Liver (tissue), 3 donors: ENCODE measurements around the gene ACTN3.

Experiments used
- ATF3 ChIP-seq: IDR thresholded peaks from 2 replicates; pipeline ENCODE4 v1.6.1; 2016; ENCODE audit warnings: antibody characterized with exemption
- CTCF ChIP-seq: fragments of 150-350 bp; IDR thresholded peaks from 2 replicates; pipeline ENCODE4 v1.5.1; 2017; ENCODE audit warnings: improper control_type of control experiment, low read depth, low read length; ENCODE audit not compliant: missing input control
- EGR1 ChIP-seq, 2 donors: IDR thresholded peaks; 2 replicates each; pipeline ENCODE4 v1.6.1; 2016 to 2018; ENCODE audit warnings: antibody characterized with exemption in 2 of 2, low read depth in 2 of 2
- FOXA1 ChIP-seq: IDR thresholded peaks from 2 replicates; pipeline ENCODE4 v1.6.1; 2016; ENCODE audit warnings: antibody characterized with exemption
- HNF4A ChIP-seq, 2 donors: conservative IDR thresholded peaks; 2 replicates each; pipeline ENCODE4 v1.6.1; 2016; ENCODE audit warnings: antibody characterized with exemption in 2 of 2, mild to moderate bottlenecking in 2 of 2
- JUND ChIP-seq, 2 donors: IDR thresholded peaks; 2 replicates each; pipeline ENCODE4 v1.6.1; 2016; ENCODE audit warnings: antibody characterized with exemption in 2 of 2
- MAX ChIP-seq: IDR thresholded peaks from 2 replicates; pipeline ENCODE4 v1.6.1; 2016; ENCODE audit warnings: antibody characterized with exemption
- NR2F2 ChIP-seq: IDR thresholded peaks from 2 replicates; pipeline ENCODE4 v1.6.1; 2016; ENCODE audit warnings: antibody characterized with exemption
- RXRA ChIP-seq, 2 donors: IDR thresholded peaks; 2 replicates each; pipeline ENCODE4 v1.6.1; 2017 to 2018; ENCODE audit warnings: antibody characterized with exemption in 2 of 2, mild to moderate bottlenecking in 1 of 2
- TAF1 ChIP-seq: conservative IDR thresholded peaks from 2 replicates; pipeline ENCODE4 v1.6.1; 2016; ENCODE audit warnings: antibody characterized with exemption, mild to moderate bottlenecking
- YY1 ChIP-seq: IDR thresholded peaks from 2 replicates; pipeline ENCODE4 v1.6.1; 2016; ENCODE audit warnings: antibody characterized with exemption, mild to moderate bottlenecking
- ZBTB33 ChIP-seq: IDR thresholded peaks from 2 replicates; pipeline ENCODE4 v1.6.1; 2016; ENCODE audit warnings: antibody characterized with exemption
- donor health status: healthy.
- donor health status: healthy.

GRCh38 chr11:66603072-66603471 is 56.4 kb downstream of the ACTN3 start:
- TF ChIP-seq CTCF, result no peak
- no peak for TF ChIP-seq EGR1 (IDR thresholded peaks at IDR 0.05; ENCODE audit: low read depth in 2 of 2)
- TF ChIP-seq YY1, result no peak
- TF ChIP-seq ZBTB33, result no peak
- no peak for TF ChIP-seq TAF1
- TF ChIP-seq ATF3, result no peak
- TF ChIP-seq JUND (IDR thresholded peaks at IDR 0.05), result no peak
- no peak for TF ChIP-seq HNF4A (conservative IDR thresholded peaks at IDR 0.05)
- no peak for TF ChIP-seq FOXA1
- TF ChIP-seq RXRA (IDR thresholded peaks at IDR 0.05), result no peak
- TF ChIP-seq NR2F2, result no peak
- TF ChIP-seq MAX, result no peak
